Measurements from ENCODE around the gene PARD3B.

GRCh38 chr2:205056151-205056561 lies 510.9 kb downstream of the PARD3B start:
- TF ChIP-seq YY1 (IDR thresholded peaks at IDR 0.05; ENCODE audit: insufficient read depth, insufficient read length) (no peak), SUZ12 (IDR thresholded peaks at IDR 0.05; ENCODE audit: extremely low read depth, insufficient read depth, insufficient read length) (no peak), ZNF274 (IDR thresholded peaks at IDR 0.05; ENCODE audit: low read depth, low read length) (no peak)

Data from NT2/D1 (cell line).